Measurements from ENCODE around the gene SNAPC4.

DNA sequence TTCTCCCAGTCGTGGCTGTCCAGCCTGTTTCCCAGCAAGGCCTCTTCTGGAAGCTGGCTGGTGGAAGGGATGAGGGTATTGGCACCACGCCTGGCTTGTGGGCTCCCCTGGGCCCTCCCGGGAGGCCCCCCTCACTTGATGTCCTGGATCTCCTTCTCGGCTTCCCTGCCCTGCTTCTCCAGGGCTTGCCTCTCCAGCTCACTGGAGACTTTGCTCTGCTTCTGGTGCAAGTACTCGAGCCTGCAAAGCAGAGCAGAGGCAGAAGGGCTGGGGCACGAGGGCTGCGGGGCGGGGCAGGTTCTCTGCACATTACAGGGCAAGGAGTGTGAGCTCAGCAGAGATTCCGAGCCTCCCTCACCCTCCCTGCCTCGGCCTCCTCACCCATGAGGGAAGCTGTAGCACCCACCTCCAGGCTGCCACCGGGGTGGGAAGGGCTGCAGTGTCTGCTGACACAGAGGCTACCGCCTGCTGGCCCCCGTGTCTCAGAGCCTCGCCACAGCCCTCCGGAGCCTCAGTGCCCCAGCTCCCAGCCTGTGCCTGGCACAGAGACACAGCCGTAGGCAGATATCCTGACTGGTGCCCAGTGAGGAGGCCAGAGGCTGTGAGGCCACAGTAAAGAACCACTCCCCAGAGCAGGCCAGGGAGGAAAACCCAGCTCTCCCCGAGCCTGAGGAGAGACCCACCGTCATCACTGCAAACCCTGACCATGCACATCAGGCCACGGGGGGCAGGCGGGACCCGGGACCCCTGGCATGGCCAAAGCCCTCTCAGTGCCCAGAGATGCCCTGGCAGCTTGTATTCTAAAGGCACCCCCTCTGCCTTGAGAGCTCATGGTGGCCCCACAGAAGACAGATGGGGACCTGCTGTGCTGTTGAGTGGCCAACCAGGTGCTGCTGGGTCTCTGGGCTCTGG lies 7.2 kb downstream of the SNAPC4 start:
- TF ChIP-seq, protein P1, sequence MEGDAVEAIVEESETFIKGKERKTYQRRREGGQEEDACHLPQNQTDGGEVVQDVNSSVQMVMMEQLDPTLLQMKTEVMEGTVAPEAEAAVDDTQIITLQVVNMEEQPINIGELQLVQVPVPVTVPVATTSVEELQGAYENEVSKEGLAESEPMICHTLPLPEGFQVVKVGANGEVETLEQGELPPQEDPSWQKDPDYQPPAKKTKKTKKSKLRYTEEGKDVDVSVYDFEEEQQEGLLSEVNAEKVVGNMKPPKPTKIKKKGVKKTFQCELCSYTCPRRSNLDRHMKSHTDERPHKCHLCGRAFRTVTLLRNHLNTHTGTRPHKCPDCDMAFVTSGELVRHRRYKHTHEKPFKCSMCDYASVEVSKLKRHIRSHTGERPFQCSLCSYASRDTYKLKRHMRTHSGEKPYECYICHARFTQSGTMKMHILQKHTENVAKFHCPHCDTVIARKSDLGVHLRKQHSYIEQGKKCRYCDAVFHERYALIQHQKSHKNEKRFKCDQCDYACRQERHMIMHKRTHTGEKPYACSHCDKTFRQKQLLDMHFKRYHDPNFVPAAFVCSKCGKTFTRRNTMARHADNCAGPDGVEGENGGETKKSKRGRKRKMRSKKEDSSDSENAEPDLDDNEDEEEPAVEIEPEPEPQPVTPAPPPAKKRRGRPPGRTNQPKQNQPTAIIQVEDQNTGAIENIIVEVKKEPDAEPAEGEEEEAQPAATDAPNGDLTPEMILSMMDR (IDR thresholded peaks at IDR 0.05; ENCODE audit: low read depth, low read length, poor library complexity, severe bottlenecking): no peak
- TF ChIP-seq EZH2phosphoT487 (IDR thresholded peaks at IDR 0.05; ENCODE audit: borderline replicate concordance, low read length): no peak

Data from DOHH2 (cell line).